ENCODE data around the gene FBXL17.

- TF ChIP-seq CTCF (conservative IDR thresholded peaks at IDR 0.05; ENCODE audit: low read depth, low read length) = no peak
- TF ChIP-seq POLR2A (IDR thresholded peaks at IDR 0.05; ENCODE audit: low read depth, low read length) = no peak
- TF ChIP-seq RAD21 (IDR thresholded peaks at IDR 0.05; ENCODE audit: low read length) = no peak
- no peak for TF ChIP-seq CEBPB (IDR thresholded peaks at IDR 0.05; ENCODE audit: low read depth, low read length)
- TF ChIP-seq RCOR1 (IDR thresholded peaks at IDR 0.05; ENCODE audit: insufficient replicate concordance, low read length) = no peak
- no peak for TF ChIP-seq RFX5 (IDR thresholded peaks at IDR 0.05; ENCODE audit: low read depth, low read length)
- no peak for TF ChIP-seq ELK1 (IDR thresholded peaks at IDR 0.05; ENCODE audit: borderline replicate concordance, low read depth, low read length)
- no peak for TF ChIP-seq BHLHE40 (IDR thresholded peaks at IDR 0.05; ENCODE audit: low read depth, low read length)
- TF ChIP-seq USF2 (IDR thresholded peaks at IDR 0.05; ENCODE audit: low read depth, low read length) = no peak
- no peak for TF ChIP-seq MAFK (IDR thresholded peaks at IDR 0.05; ENCODE audit: low read depth, low read length)
- TF ChIP-seq SMC3 (IDR thresholded peaks at IDR 0.05; ENCODE audit: low read depth, low read length) = no peak
Observed at GRCh38 chr5:108303086-108303485, 78.8 kb downstream of the FBXL17 start.

Data from IMR-90 (cell line).